Upper lobe of right lung (tissue), 1 donor: ENCODE results near the gene ARHGAP23. TPM values are rescaled to one million over a fixed set of nuclear protein-coding genes. Genes with fewer than 3 reads are reported as not detected.
A peak's percentile ranks its signal among the peaks of the same experiment; 100 is the strongest.

Experiments
- ATAC-seq: fragments of 200-7000 bp; cut with Tn5 transposase; one replicate; pipeline ENCODE4 v1.9.1; 2020; ENCODE audit warnings: mild to moderate bottlenecking, moderate library complexity
- DNase-seq: peaks from one replicate; pipeline ENCODE4 v3.0.0-alpha.2; 2020
- H3K27ac ChIP-seq: fragments of 200-600 bp; one replicate; pipeline ENCODE4 v1.8.0; 2022
- H3K27me3 ChIP-seq: fragments of 200-600 bp; one replicate; pipeline ENCODE4 v1.8.0; 2022; ENCODE audit warnings: mild to moderate bottlenecking
- H3K36me3 ChIP-seq: fragments of 200-600 bp; one replicate; pipeline ENCODE4 v1.8.0; 2022
- H3K4me1 ChIP-seq: fragments of 200-600 bp; one replicate; pipeline ENCODE4 v1.8.0; 2022
- H3K4me3 ChIP-seq: fragments of 200-600 bp; one replicate; pipeline ENCODE4 v1.8.0; 2022; ENCODE audit warnings: mild to moderate bottlenecking
- H3K9me3 ChIP-seq: fragments of 200-600 bp; one replicate; pipeline ENCODE4 v1.8.0; 2022
- intact Hi-C: fragments of 100-400 bp; cut with DNase I; formaldehyde crosslinking; loops from one replicate; pipeline ENCODE4 v1.11.0; 2022
- total RNA-seq: library from RNA; stranded (reverse); fragmentation: NEBNext Ultra II Directional; extraction: Animal tissue kit (Norgen Biotek cat#: 25700); gene quantifications from one replicate; pipeline ENCODE4 v1.2.1, GENCODE V29; 2021
- TF ChIP-seq, protein P1 (sequence below): fragments of 200-600 bp; IDR thresholded peaks from one replicate; pipeline ENCODE4 v1.8.0; 2022; ENCODE audit warnings: antibody characterized with exemption
- donor health status: DM: no; HTN: yes; CAD: no; lungs with severe emphysema.

Gene ARHGAP23
- total RNA-seq, 1 donor from 2014 or later: 85.1 TPM

- H3K4me3 ChIP-seq: no peak overlapping the region
- H3K9me3 ChIP-seq: no peaks in the 10 kb centered on the region
- H3K4me1 ChIP-seq: peaks cover 37% of the 10 kb centered on the region
- H3K27ac ChIP-seq: peak overlapping the region; percentile 36
- no peaks in the 10 kb centered on the region for H3K36me3 ChIP-seq
- TF ChIP-seq, protein P1, sequence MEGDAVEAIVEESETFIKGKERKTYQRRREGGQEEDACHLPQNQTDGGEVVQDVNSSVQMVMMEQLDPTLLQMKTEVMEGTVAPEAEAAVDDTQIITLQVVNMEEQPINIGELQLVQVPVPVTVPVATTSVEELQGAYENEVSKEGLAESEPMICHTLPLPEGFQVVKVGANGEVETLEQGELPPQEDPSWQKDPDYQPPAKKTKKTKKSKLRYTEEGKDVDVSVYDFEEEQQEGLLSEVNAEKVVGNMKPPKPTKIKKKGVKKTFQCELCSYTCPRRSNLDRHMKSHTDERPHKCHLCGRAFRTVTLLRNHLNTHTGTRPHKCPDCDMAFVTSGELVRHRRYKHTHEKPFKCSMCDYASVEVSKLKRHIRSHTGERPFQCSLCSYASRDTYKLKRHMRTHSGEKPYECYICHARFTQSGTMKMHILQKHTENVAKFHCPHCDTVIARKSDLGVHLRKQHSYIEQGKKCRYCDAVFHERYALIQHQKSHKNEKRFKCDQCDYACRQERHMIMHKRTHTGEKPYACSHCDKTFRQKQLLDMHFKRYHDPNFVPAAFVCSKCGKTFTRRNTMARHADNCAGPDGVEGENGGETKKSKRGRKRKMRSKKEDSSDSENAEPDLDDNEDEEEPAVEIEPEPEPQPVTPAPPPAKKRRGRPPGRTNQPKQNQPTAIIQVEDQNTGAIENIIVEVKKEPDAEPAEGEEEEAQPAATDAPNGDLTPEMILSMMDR: no peak
- DNase-seq (no peak), ATAC-seq (no peak)
- H3K27me3 ChIP-seq: peaks cover 24% of the 10 kb centered on the region
- intact Hi-C loops: loop anchor here (10.0 kb wide), 1 partner anchor 50 kb away; no protein-coding TSS in a partner anchor
Measured at GRCh38 chr17:38424297-38424972, 3.8 kb upstream of the ARHGAP23 start.

DNA sequence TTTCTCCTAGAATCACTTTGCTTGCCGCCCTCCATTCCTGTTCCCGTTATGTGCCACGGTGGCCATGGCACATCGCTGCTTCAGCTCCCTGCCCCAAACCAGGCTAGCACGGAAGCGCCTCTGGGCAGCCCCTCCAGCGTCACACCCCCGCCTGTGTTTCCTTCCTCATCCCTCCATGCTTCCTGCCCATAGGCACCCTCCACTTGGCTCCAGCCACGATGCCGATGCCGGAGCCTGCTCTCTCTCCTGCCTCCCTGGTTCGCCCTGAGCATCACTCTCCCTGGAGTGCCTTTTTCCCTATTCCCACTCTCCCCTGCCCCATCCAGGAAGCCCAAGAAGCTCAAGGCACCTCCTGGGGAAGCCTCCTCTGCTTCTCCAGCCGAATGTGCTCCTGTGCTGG is 3.2 kb upstream of the ARHGAP23 start:
- Histone ChIP-seq H3K4me3 (no peak overlapping the region), H3K36me3 (no peaks in the 10 kb centered on the region), H3K27me3 (peaks cover 18% of the 10 kb centered on the region), H3K9me3 (no peaks in the 10 kb centered on the region), H3K4me1 (peaks cover 43% of the 10 kb centered on the region), H3K27ac (peak overlapping the region; percentile 36)
- no peak for ATAC-seq
- TF ChIP-seq, protein P1: no peak
- intact Hi-C loops: loop anchor here (10.0 kb wide), 1 partner anchor 50 kb away; no protein-coding TSS in a partner anchor
- DNase-seq: no peak

DNA sequence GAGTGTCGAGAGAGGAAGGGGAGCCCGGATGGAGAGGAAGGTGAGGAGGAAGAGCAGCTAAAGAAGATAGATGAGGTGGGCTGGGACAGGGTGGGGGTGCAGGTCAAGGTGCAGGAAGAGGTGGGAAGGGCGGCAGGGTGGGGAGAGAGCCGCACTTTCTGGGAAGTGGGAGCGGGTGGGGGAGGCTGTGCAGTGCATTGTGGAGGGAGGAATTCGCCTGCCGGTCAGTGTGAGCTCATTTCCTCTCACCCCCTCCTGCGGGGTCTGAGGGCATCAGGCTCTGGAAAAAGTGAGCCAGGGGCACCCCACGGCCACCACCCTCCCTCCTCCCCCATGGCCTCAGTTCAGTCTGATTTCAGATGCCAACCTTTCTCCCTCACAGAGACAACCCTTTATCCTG is 2.5 kb upstream of the ARHGAP23 start:
- no peak for ATAC-seq
- H3K27ac ChIP-seq: peak overlapping the region; percentile 36
- H3K9me3 ChIP-seq: no peaks in the 10 kb centered on the region
- intact Hi-C loops: loop anchor here (10.0 kb wide), 1 partner anchor 49 kb away; no protein-coding TSS in a partner anchor
- H3K4me1 ChIP-seq: peaks cover 48% of the 10 kb centered on the region
- no peak for DNase-seq
- peaks cover 12% of the 10 kb centered on the region for H3K27me3 ChIP-seq
- TF ChIP-seq, protein P1: no peak
- no peak overlapping the region for H3K4me3 ChIP-seq
- no peaks in the 10 kb centered on the region for H3K36me3 ChIP-seq

DNA sequence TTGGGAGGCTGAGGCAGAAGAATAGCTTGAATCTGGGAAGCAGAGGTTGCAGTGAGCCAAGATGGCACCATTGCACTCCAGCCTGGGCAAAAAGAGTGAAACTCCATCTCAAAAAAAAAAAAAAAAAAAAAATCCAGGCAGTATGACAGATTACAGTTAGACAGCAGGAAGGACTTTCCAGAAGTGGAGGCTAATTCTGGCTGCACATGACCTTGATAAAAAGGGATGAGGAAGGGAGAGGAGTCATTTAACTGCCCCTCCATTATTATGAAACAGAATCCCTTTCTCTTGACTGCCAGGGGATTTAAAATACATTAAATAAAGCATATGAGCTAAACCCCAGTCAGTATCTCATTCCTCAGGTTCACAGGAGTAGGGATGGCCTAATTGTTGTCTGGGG is 1.8 kb upstream of the ARHGAP23 start:
- ATAC-seq: no peak

GRCh38 chr17:38427160-38427949 is 909 bp upstream of the ARHGAP23 start:
- H3K27ac ChIP-seq: peak overlapping the region; percentile 72
- no peaks in the 10 kb centered on the region for H3K27me3 ChIP-seq
- peaks cover 43% of the 10 kb centered on the region for H3K4me1 ChIP-seq
- DNase-seq: no peak
- H3K4me3 ChIP-seq: peak overlapping the region; percentile 85
- intact Hi-C loops: loop anchor here (10.0 kb wide), 1 partner anchor 47 kb away; no protein-coding TSS in a partner anchor
- no peaks in the 10 kb centered on the region for H3K9me3 ChIP-seq
- ATAC-seq: no peak
- no peaks in the 10 kb centered on the region for H3K36me3 ChIP-seq
- TF ChIP-seq, protein P1: no peak

More for the DNA sequence above, 1.8 kb upstream of the ARHGAP23 start:
- Histone ChIP-seq H3K27ac (peak overlapping the region; percentile 42), H3K4me3 (no peak overlapping the region), H3K36me3 (no peaks in the 10 kb centered on the region), H3K4me1 (peaks cover 43% of the 10 kb centered on the region), H3K27me3 (peaks cover 5% of the 10 kb centered on the region), H3K9me3 (no peaks in the 10 kb centered on the region)
- DNase-seq: no peak
- intact Hi-C loops: loop anchor here (10.0 kb wide), 1 partner anchor 48 kb away; no protein-coding TSS in a partner anchor
- TF ChIP-seq, protein P1: no peak
